ENCODE measurements around the gene ZNF106.

GRCh38 chr15:42378011-42378410 lies 112.9 kb downstream of the ZNF106 start:
- TF ChIP-seq CTCF (IDR thresholded peaks at IDR 0.05) (no peak), POLR2AphosphoS5 (IDR thresholded peaks at IDR 0.05) (no peak), EP300 (IDR thresholded peaks at IDR 0.05) (no peak), POLR2A (IDR thresholded peaks at IDR 0.05) (no peak)

Measured in sigmoid colon (tissue), 4 donors.